Measurements from ENCODE around the gene SPEM1.

GRCh38 chr17:7432296-7432695 is 12.2 kb downstream of the SPEM1 start:
- no peak for TF ChIP-seq POLR2AphosphoS5 (IDR thresholded peaks at IDR 0.05)
- TF ChIP-seq, protein P1, sequence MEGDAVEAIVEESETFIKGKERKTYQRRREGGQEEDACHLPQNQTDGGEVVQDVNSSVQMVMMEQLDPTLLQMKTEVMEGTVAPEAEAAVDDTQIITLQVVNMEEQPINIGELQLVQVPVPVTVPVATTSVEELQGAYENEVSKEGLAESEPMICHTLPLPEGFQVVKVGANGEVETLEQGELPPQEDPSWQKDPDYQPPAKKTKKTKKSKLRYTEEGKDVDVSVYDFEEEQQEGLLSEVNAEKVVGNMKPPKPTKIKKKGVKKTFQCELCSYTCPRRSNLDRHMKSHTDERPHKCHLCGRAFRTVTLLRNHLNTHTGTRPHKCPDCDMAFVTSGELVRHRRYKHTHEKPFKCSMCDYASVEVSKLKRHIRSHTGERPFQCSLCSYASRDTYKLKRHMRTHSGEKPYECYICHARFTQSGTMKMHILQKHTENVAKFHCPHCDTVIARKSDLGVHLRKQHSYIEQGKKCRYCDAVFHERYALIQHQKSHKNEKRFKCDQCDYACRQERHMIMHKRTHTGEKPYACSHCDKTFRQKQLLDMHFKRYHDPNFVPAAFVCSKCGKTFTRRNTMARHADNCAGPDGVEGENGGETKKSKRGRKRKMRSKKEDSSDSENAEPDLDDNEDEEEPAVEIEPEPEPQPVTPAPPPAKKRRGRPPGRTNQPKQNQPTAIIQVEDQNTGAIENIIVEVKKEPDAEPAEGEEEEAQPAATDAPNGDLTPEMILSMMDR (IDR thresholded peaks at IDR 0.05) = no peak

Measured in stomach (tissue), 4 donors.